Measurements from ENCODE around the gene ATG13.

GRCh38 chr11:46719048-46719542 is 101.7 kb downstream of the ATG13 start, which contains the start of gene F2:
- no peak for TF ChIP-seq SIN3A (IDR thresholded peaks at IDR 0.05; ENCODE audit: borderline replicate concordance, insufficient read depth, low read length)
- no peak for TF ChIP-seq REST (IDR thresholded peaks at IDR 0.05; ENCODE audit: insufficient read depth in 1 of 2, low read depth in 2 of 2, low read length in 2 of 2)
- no peak for TF ChIP-seq POLR2AphosphoS5 (IDR thresholded peaks at IDR 0.05; ENCODE audit: low read depth, low read length)
- TF ChIP-seq TAF1 (IDR thresholded peaks at IDR 0.05; ENCODE audit: borderline replicate concordance, insufficient read depth, low read length), result no peak
- TF ChIP-seq FOXP2 (optimal IDR thresholded peaks at IDR 0.05; ENCODE audit: borderline replicate concordance, extremely low read depth, extremely low read length, insufficient read depth), result no peak

Data from PFSK-1 (cell line).